ENCODE measurements around the gene MALT1.
A peak's percentile ranks its signal among the peaks of the same experiment; 100 is the strongest.

MALT1 gene

GRCh38 chr18:58682429-58683069, 11.3 kb downstream of the MALT1 start:
- H3K27ac ChIP-seq = peak overlapping the region in 5 of 21 experiments; percentile 3 to 26 (median 7)
- H3K4me3 ChIP-seq = no peak overlapping the region

- peak overlapping the region in 4 of 21 experiments; percentile 2 to 52 (median 22) for H3K27ac ChIP-seq
Observed at GRCh38 chr18:58687871-58688308, 16.6 kb downstream of the MALT1 start.

GRCh38 chr18:58690259-58690658, 19.0 kb downstream of the MALT1 start:
- no peak overlapping the region for H3K4me3 ChIP-seq
- H3K27ac ChIP-seq = no peak overlapping the region

More at GRCh38 chr18:58687871-58688308, 16.6 kb downstream of the MALT1 start:
- H3K4me3 ChIP-seq = no peak overlapping the region

GRCh38 chr18:58691256-58691655, 20.0 kb downstream of the MALT1 start:
- Histone ChIP-seq H3K4me3 (no peak overlapping the region), H3K27ac (peak overlapping the region in 2 of 21 experiments; percentile 6 to 47)

- Histone ChIP-seq H3K27ac (peak overlapping the region in 2 of 21 experiments; percentile 6 to 43), H3K4me3 (no peak overlapping the region)
Observed at GRCh38 chr18:58692422-58693185, 21.3 kb downstream of the MALT1 start.

GRCh38 chr18:58694221-58694620, 23.0 kb downstream of the MALT1 start:
- Histone ChIP-seq H3K4me3 (no peak overlapping the region), H3K27ac (no peak overlapping the region)

- H3K4me3 ChIP-seq = no peak overlapping the region
- no peak overlapping the region for H3K27ac ChIP-seq
Observed at GRCh38 chr18:58694720-58695468, 23.6 kb downstream of the MALT1 start.

GRCh38 chr18:58695772-58696171, 24.5 kb downstream of the MALT1 start:
- H3K4me3 ChIP-seq = no peak overlapping the region
- no peak overlapping the region for H3K27ac ChIP-seq

GRCh38 chr18:58697146-58697545, 25.9 kb downstream of the MALT1 start:
- Histone ChIP-seq H3K4me3 (no peak overlapping the region), H3K27ac (no peak overlapping the region)

- H3K27ac ChIP-seq = no peak overlapping the region
Observed at GRCh38 chr18:58698701-58699193, 27.5 kb downstream of the MALT1 start.

GRCh38 chr18:58699551-58699950, 28.3 kb downstream of the MALT1 start:
- no peak overlapping the region for H3K27ac ChIP-seq

More at GRCh38 chr18:58698701-58699193, 27.5 kb downstream of the MALT1 start:
- H3K4me3 ChIP-seq = no peak overlapping the region

GRCh38 chr18:58700209-58700608, 28.9 kb downstream of the MALT1 start:
- H3K27ac ChIP-seq = no peak overlapping the region
- no peak overlapping the region for H3K4me3 ChIP-seq

More at GRCh38 chr18:58699551-58699950, 28.3 kb downstream of the MALT1 start:
- H3K4me3 ChIP-seq = no peak overlapping the region

GRCh38 chr18:58712930-58713329, 41.7 kb downstream of the MALT1 start:
- H3K27ac ChIP-seq = no peak overlapping the region
- no peak overlapping the region for H3K4me3 ChIP-seq

- Histone ChIP-seq H3K4me3 (no peak overlapping the region), H3K27ac (peak overlapping the region in 1 of 21 experiments; percentile 39)
Observed at GRCh38 chr18:58714259-58714658, 43.0 kb downstream of the MALT1 start.

GRCh38 chr18:58714821-58715220, 43.6 kb downstream of the MALT1 start:
- no peak overlapping the region for H3K4me3 ChIP-seq
- H3K27ac ChIP-seq = peak overlapping the region in 1 of 21 experiments; percentile 64

GRCh38 chr18:58715540-58715939, 44.3 kb downstream of the MALT1 start:
- no peak overlapping the region for H3K4me3 ChIP-seq
- H3K27ac ChIP-seq = peak overlapping the region in 2 of 21 experiments; percentile 21 to 64

GRCh38 chr18:58716060-58716756, 44.9 kb downstream of the MALT1 start:
- peak overlapping the region in 3 of 21 experiments; percentile 2 to 64 (median 21) for H3K27ac ChIP-seq
- H3K4me3 ChIP-seq = no peak overlapping the region

- no peak overlapping the region for H3K27ac ChIP-seq
- no peak overlapping the region for H3K4me3 ChIP-seq
Observed at GRCh38 chr18:58721566-58722239, 50.4 kb downstream of the MALT1 start.
